ENCODE measurements around the gene RPL4.

RPL4 gene

GRCh38 chr15:66489179-66489791, 15.4 kb downstream of the RPL4 start:
- TF ChIP-seq, protein P1, sequence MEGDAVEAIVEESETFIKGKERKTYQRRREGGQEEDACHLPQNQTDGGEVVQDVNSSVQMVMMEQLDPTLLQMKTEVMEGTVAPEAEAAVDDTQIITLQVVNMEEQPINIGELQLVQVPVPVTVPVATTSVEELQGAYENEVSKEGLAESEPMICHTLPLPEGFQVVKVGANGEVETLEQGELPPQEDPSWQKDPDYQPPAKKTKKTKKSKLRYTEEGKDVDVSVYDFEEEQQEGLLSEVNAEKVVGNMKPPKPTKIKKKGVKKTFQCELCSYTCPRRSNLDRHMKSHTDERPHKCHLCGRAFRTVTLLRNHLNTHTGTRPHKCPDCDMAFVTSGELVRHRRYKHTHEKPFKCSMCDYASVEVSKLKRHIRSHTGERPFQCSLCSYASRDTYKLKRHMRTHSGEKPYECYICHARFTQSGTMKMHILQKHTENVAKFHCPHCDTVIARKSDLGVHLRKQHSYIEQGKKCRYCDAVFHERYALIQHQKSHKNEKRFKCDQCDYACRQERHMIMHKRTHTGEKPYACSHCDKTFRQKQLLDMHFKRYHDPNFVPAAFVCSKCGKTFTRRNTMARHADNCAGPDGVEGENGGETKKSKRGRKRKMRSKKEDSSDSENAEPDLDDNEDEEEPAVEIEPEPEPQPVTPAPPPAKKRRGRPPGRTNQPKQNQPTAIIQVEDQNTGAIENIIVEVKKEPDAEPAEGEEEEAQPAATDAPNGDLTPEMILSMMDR (IDR thresholded peaks at IDR 0.05; ENCODE audit: insufficient read depth, low read depth, low read length, missing control alignments), result no peak
- H3K4me3 ChIP-seq (ENCODE audit: low read length), result no peak overlapping the region
- no peak for DNase-seq (ENCODE audit: low read depth)

DNA sequence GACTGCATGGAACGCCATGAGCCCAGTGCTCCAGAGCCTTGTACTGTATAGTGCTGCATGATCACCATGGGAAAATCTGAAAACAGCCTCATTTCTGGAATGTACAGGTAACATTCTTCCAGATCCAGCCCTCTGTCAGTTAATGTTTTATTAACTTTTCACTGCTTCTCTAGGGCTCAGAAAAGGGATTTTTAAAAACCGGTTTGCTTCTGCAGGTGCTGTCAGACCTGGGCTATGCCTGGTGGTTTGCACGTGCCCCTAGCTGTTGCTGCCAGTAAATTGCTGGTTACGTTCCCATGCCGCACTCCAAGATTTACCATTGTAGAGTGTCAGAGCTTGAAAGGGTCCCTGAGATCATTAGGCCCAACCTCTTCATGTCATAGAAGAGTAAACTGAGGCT, 16.1 kb downstream of the RPL4 start:
- no peak overlapping the region for H3K4me3 ChIP-seq (ENCODE audit: low read length)
- TF ChIP-seq, protein P1 (IDR thresholded peaks at IDR 0.05; ENCODE audit: insufficient read depth, low read depth, low read length, missing control alignments), result no peak
- DNase-seq (ENCODE audit: low read depth), result no peak

GRCh38 chr15:66486887-66487286, 17.8 kb downstream of the RPL4 start:
- no peak for DNase-seq (ENCODE audit: low read depth)
- TF ChIP-seq, protein P1 (IDR thresholded peaks at IDR 0.05; ENCODE audit: insufficient read depth, low read depth, low read length, missing control alignments), result no peak
- H3K4me3 ChIP-seq (ENCODE audit: low read length), result no peak overlapping the region

- TF ChIP-seq, protein P1 (IDR thresholded peaks at IDR 0.05; ENCODE audit: insufficient read depth, low read depth, low read length, missing control alignments), result no peak
- DNase-seq (ENCODE audit: low read depth), result no peak
- H3K4me3 ChIP-seq (ENCODE audit: low read length), result no peak overlapping the region
Observed at GRCh38 chr15:66484539-66485112, 20.0 kb downstream of the RPL4 start.

DNA sequence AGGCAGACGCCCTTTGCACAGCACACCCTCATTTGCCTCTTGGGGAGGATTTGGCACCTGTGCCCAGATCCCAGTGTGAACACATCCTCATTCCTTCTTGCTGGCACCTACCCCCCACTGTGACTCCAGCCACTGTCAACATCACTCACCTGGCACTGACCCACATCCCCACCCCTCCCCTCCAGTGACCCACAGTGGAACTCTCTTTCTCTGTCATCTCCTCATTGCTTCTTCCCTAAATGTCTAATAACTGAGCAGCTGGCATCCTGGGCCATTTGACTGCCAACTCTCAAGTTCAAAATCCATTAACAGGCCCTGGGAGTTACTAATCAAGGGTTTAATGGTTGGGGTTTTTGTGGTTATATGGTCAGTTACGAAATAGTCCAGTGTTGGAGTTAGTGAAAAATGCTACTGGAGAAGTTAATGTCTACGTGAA, 21.5 kb downstream of the RPL4 start:
- no peak for DNase-seq (ENCODE audit: low read depth)
- no peak overlapping the region for H3K4me3 ChIP-seq (ENCODE audit: low read length)
- TF ChIP-seq, protein P1 (IDR thresholded peaks at IDR 0.05; ENCODE audit: insufficient read depth, low read depth, low read length, missing control alignments), result no peak

DNA sequence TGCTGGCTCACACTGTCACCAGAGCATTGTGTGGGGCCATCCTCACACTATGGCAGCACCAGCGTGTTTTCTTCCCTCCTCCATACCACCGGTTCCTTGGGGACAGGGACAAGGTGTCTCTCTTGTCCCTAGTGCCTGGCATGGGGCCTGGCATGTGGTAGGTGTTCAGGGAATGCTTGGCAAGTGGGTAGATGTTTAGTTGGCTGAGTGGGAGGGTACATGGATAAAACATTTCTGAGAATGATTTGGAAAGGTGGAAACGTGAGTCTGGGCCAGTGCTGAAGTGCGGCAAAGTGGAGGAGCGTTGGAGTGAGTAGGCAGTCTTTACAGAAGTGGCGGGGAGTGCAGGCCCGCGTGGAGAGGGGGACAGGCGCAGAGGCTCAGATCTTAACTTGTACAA, 22.1 kb downstream of the RPL4 start:
- TF ChIP-seq, protein P1 (IDR thresholded peaks at IDR 0.05; ENCODE audit: insufficient read depth, low read depth, low read length, missing control alignments), result no peak
- H3K4me3 ChIP-seq (ENCODE audit: low read length), result no peak overlapping the region
- DNase-seq (ENCODE audit: low read depth), result no peak
